ENCODE measurements around the gene NKX3-2. TPM values are rescaled to one million over a fixed set of nuclear protein-coding genes. Genes with fewer than 3 reads are reported as not detected.

NKX3-2 gene
- total and polyA plus RNA-seq, 9 of the 15 experiments (the other 6 are each of a cell fraction or from before 2014, with no cell fraction given), result 0.03 to 0.81 (median 0.27) TPM; not detected in 1

DNA sequence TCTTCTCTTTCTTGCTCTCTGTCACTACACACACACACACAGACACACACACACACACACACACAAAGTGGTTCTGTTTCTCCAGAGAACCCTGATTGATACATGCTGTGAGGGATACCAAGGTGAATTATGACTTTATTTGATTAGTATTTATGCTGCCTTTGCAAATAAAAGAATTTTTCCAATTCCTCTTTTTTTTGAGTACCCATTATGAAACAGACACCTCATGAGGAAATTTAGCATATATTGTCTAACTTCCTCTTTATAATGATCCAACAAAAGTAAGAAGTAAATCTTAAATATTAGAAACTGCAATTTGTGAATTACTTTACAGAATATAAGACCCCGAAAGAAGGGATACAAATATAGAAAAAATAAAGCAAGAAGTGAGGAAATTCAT lies 45.8 kb downstream of the NKX3-2 start:
- ATAC-seq (no peak), DNase-seq (ENCODE audit: extremely low read depth in 1 of 4, low spot score in 3 of 4) (no peak), FAIRE-seq (no peak)
- H3K4me1 ChIP-seq (replicated peaks in 1 of 2; ENCODE audit: control insufficient read depth in 2 of 2, insufficient read depth in 2 of 2, low read length in 2 of 2), result no peaks in the 10 kb centered on the region; a peak in 1 of 5 replicates
- BruUV-seq (replicated peaks), result no TSS peak
- H3K27me3 ChIP-seq (ENCODE audit: control insufficient read depth in 2 of 2, insufficient read depth in 2 of 2, low read length in 2 of 2), result peaks cover 0 to 4% of the 10 kb centered on the region in 2 experiments
- 0% methylated on average over 1 of the region's 1 CpG for WGBS (ENCODE audit: insufficient coverage, low coverage, missing lambda C conversion rate)
- no peak overlapping the region for H2AFZ ChIP-seq (ENCODE audit: low read depth, low read length)
- in situ Hi-C loops (cut with MboI) (no loop called here), intact Hi-C loops (cut with micrococcal nuclease) (no loop called here)
- CTCF ChIA-PET (ENCODE audit: low intra/inter-chr PET ratio), result no interaction called here
- no peak overlapping the region for H3K4me2 ChIP-seq (ENCODE audit: insufficient read depth, low read length)
- H3K9me1 ChIP-seq (ENCODE audit: control insufficient read depth, insufficient read depth, low read length), result no peaks in the 10 kb centered on the region
- H3K4me3 ChIP-seq, result no peak overlapping the region
- H3K79me2 ChIP-seq (ENCODE audit: control insufficient read depth, insufficient read depth, low read length), result no peaks in the 10 kb centered on the region
- H4K20me1 ChIP-seq (replicated peaks; ENCODE audit: control insufficient read depth, insufficient read depth, low read length), result no peaks in the 10 kb centered on the region
- POLR2A ChIA-PET, result no interaction called here
- no peak overlapping the region for H3K27ac ChIP-seq (ENCODE audit: extremely low read depth, low read depth, low read length)
- H3K9me3 ChIP-seq (replicated peaks; ENCODE audit: control insufficient read depth, insufficient read depth, low read depth, low read length), result no peaks in the 10 kb centered on the region
- TF ChIP-seq C11orf30 (IDR thresholded peaks at IDR 0.05; ENCODE audit: low read depth) (0 out of 2 replicates have a peak, but pooled peaks have one; percentile 33), ZNF316 (IDR thresholded peaks at IDR 0.05) (peak; percentile 49)
- TF ChIP-seq, protein P1, sequence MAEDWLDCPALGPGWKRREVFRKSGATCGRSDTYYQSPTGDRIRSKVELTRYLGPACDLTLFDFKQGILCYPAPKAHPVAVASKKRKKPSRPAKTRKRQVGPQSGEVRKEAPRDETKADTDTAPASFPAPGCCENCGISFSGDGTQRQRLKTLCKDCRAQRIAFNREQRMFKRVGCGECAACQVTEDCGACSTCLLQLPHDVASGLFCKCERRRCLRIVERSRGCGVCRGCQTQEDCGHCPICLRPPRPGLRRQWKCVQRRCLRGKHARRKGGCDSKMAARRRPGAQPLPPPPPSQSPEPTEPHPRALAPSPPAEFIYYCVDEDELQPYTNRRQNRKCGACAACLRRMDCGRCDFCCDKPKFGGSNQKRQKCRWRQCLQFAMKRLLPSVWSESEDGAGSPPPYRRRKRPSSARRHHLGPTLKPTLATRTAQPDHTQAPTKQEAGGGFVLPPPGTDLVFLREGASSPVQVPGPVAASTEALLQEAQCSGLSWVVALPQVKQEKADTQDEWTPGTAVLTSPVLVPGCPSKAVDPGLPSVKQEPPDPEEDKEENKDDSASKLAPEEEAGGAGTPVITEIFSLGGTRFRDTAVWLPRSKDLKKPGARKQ (CRISPR knock-in tag; IDR thresholded peaks at IDR 0.05), result no peak
- no peak overlapping the region for H3K9ac ChIP-seq (ENCODE audit: insufficient read depth in 1 of 2, low read depth in 2 of 2, low read length in 2 of 2)
- no peaks in the 10 kb centered on the region for H3K36me3 ChIP-seq (ENCODE audit: control insufficient read depth, insufficient read depth, low read length)

DNA sequence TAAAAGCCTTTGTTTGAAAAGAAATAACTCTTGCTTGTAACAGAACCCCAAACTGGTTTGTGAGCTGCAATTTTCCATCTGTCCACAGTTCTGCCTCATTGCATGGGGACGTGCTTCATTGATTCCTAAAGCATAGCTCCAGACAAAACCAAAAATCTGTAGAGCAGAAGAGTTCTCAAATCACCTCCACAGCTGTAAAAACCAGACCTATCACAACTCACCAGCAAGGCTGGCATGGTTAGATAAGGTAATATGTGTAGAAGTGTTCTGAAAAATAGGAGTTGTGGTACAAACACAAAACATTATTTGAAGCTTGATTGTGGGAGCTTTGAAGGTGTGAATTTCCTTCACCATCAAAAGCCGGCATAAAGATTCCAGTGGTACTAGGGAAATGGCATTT lies 47.7 kb downstream of the NKX3-2 start:
- 0% methylated on average over 2 of the region's 2 CpGs for WGBS (ENCODE audit: insufficient coverage, low coverage, missing lambda C conversion rate)
- Histone ChIP-seq H3K27ac (ENCODE audit: extremely low read depth, low read depth, low read length) (no peak overlapping the region), H3K4me2 (ENCODE audit: insufficient read depth, low read length) (no peak overlapping the region), H3K27me3 (ENCODE audit: control insufficient read depth in 2 of 2, insufficient read depth in 2 of 2, low read length in 2 of 2) (peaks cover 0 to 4% of the 10 kb centered on the region in 2 experiments), H3K4me1 (replicated peaks in 1 of 2; ENCODE audit: control insufficient read depth in 2 of 2, insufficient read depth in 2 of 2, low read length in 2 of 2) (no peaks in the 10 kb centered on the region; a peak in 1 of 5 replicates), H3K36me3 (ENCODE audit: control insufficient read depth, insufficient read depth, low read length) (no peaks in the 10 kb centered on the region), H3K79me2 (ENCODE audit: control insufficient read depth, insufficient read depth, low read length) (no peaks in the 10 kb centered on the region), H3K4me3 (no peak overlapping the region), H3K9me3 (replicated peaks; ENCODE audit: control insufficient read depth, insufficient read depth, low read depth, low read length) (no peaks in the 10 kb centered on the region), H2AFZ (ENCODE audit: low read depth, low read length) (no peak overlapping the region), H3K9me1 (ENCODE audit: control insufficient read depth, insufficient read depth, low read length) (no peaks in the 10 kb centered on the region), H4K20me1 (replicated peaks; ENCODE audit: control insufficient read depth, insufficient read depth, low read length) (no peaks in the 10 kb centered on the region), H3K9ac (ENCODE audit: insufficient read depth in 1 of 2, low read depth in 2 of 2, low read length in 2 of 2) (no peak overlapping the region)
- ChIA-PET POLR2A (interaction anchor here (0.6 to 1.1 kb wide), 3 partner anchors 12 to 15 kb away, joined by 3 read pairs; no protein-coding TSS in a partner anchor), CTCF (ENCODE audit: low intra/inter-chr PET ratio) (no interaction called here)
- DNase-seq (ENCODE audit: extremely low read depth in 1 of 4, low spot score in 3 of 4) (peak in 2 of 4 experiments; percentile 10 to 53), ATAC-seq (peak; percentile 58), FAIRE-seq (peak; percentile 66)
- BruUV-seq (replicated peaks), result no TSS peak
- intact Hi-C loops (cut with micrococcal nuclease) (no loop called here), in situ Hi-C loops (cut with MboI) (no loop called here)
- peak; percentile 21; the same call in 1 of the 2 replicates for TF ChIP-seq FOXM1 (IDR thresholded peaks at IDR 0.05; ENCODE audit: low read depth)
- no peak for TF ChIP-seq FOXM1 (CRISPR knock-in tag; IDR thresholded peaks at IDR 0.05; ENCODE audit: low read depth)
- TF ChIP-seq, protein P2, sequence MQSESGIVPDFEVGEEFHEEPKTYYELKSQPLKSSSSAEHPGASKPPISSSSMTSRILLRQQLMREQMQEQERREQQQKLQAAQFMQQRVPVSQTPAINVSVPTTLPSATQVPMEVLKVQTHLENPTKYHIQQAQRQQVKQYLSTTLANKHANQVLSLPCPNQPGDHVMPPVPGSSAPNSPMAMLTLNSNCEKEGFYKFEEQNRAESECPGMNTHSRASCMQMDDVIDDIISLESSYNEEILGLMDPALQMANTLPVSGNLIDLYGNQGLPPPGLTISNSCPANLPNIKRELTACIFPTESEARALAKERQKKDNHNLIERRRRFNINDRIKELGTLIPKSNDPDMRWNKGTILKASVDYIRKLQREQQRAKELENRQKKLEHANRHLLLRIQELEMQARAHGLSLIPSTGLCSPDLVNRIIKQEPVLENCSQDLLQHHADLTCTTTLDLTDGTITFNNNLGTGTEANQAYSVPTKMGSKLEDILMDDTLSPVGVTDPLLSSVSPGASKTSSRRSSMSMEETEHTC (IDR thresholded peaks at IDR 0.05), result no peak
- no peak for TF ChIP-seq EGR1 (conservative IDR thresholded peaks at IDR 0.05)
- TF ChIP-seq SMAD4 (CRISPR knock-in tag; conservative IDR thresholded peaks at IDR 0.05), result no peak
- TF ChIP-seq, protein P3, sequence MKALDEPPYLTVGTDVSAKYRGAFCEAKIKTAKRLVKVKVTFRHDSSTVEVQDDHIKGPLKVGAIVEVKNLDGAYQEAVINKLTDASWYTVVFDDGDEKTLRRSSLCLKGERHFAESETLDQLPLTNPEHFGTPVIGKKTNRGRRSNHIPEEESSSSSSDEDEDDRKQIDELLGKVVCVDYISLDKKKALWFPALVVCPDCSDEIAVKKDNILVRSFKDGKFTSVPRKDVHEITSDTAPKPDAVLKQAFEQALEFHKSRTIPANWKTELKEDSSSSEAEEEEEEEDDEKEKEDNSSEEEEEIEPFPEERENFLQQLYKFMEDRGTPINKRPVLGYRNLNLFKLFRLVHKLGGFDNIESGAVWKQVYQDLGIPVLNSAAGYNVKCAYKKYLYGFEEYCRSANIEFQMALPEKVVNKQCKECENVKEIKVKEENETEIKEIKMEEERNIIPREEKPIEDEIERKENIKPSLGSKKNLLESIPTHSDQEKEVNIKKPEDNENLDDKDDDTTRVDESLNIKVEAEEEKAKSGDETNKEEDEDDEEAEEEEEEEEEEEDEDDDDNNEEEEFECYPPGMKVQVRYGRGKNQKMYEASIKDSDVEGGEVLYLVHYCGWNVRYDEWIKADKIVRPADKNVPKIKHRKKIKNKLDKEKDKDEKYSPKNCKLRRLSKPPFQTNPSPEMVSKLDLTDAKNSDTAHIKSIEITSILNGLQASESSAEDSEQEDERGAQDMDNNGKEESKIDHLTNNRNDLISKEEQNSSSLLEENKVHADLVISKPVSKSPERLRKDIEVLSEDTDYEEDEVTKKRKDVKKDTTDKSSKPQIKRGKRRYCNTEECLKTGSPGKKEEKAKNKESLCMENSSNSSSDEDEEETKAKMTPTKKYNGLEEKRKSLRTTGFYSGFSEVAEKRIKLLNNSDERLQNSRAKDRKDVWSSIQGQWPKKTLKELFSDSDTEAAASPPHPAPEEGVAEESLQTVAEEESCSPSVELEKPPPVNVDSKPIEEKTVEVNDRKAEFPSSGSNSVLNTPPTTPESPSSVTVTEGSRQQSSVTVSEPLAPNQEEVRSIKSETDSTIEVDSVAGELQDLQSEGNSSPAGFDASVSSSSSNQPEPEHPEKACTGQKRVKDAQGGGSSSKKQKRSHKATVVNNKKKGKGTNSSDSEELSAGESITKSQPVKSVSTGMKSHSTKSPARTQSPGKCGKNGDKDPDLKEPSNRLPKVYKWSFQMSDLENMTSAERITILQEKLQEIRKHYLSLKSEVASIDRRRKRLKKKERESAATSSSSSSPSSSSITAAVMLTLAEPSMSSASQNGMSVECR (CRISPR knock-in tag; IDR thresholded peaks at IDR 0.05), result no peak
